Panc1 (cell line): Measurements from ENCODE around the gene SFSWAP. TPM values are rescaled to one million over a fixed set of nuclear protein-coding genes. Genes with fewer than 3 reads are reported as not detected.

Source experiments
- ATAC-seq: fragments of 200-7000 bp; cut with Tn5 transposase; 2 replicates; pipeline ENCODE4 v1.9.1; 2020; ENCODE audit warnings: mild to moderate bottlenecking, moderate library complexity
- BruUV-seq: library from RNA; stranded (reverse); fragments of 400-500 nt; replicated peaks from 2 replicates; lab custom pipeline; 2021; lab: Mats Ljungman, UMichigan
- CTCF ChIA-PET: fragments of 300-600 bp; sonication (Branson Sonifier 250); formaldehyde crosslinking; loops from one replicate; lab custom pipeline; 2022; ENCODE audit warnings: antibody characterized with exemption; lab: Charles Lee
- POLR2A ChIA-PET: fragments of 300-600 bp; sonication (Branson Sonifier 250); formaldehyde crosslinking; loops from one replicate; lab custom pipeline; 2022; ENCODE audit warnings: antibody characterized with exemption; lab: Charles Lee
- DNase-seq: peaks from one replicate; pipeline ENCODE4 v3.0.0-alpha.2; 2010; ENCODE audit warnings: low read depth, low spot score
- H3K27ac ChIP-seq: 2 replicates; pipeline ENCODE4 v1.5.1; 2011; ENCODE audit warnings: mild to moderate bottlenecking, low read length, inconsistent platforms
- H3K27me3 ChIP-seq: fragments of 200-500 bp; sonication (Bioruptor generic); 2 replicates; pipeline ENCODE4 v1.6.0; 2014; ENCODE audit warnings: low read length, inconsistent platforms; ENCODE audit not compliant: control insufficient read depth, insufficient read depth
- H3K36me3 ChIP-seq: fragments of 200-500 bp; sonication (Bioruptor generic); 2 replicates; pipeline ENCODE4 v1.5.1; 2014; ENCODE audit warnings: inconsistent platforms, mild to moderate bottlenecking, low read length, moderate library complexity; ENCODE audit not compliant: control insufficient read depth, insufficient read depth
- H3K4me1 ChIP-seq: 2 replicates; pipeline ENCODE4 v1.5.1; 2011; ENCODE audit warnings: inconsistent platforms, mild to moderate bottlenecking, low read length, moderate library complexity; ENCODE audit not compliant: control insufficient read depth, insufficient read depth
- H3K4me3 ChIP-seq, 2 experiments: 2 replicates each; pipeline ENCODE4 v1.5.1; 2011 to 2012; ENCODE audit warnings: low read depth in 2 of 2, low read length in 2 of 2, mild to moderate bottlenecking in 2 of 2, inconsistent platforms in 1 of 2, moderate library complexity in 1 of 2
- H3K9me3 ChIP-seq: fragments of 200-500 bp; sonication (Bioruptor generic); 2 replicates; pipeline ENCODE4 v1.5.1; 2014; ENCODE audit warnings: low read depth, mild to moderate bottlenecking, inconsistent platforms, low read length, moderate library complexity; ENCODE audit not compliant: control insufficient read depth, insufficient read depth
- POLR2AphosphoS5 ChIP-seq: IDR thresholded peaks from 2 replicates; pipeline ENCODE4 v1.6.1; 2012; ENCODE audit warnings: mild to moderate bottlenecking, low read depth, low read length, moderate library complexity
- SIN3A ChIP-seq: IDR thresholded peaks from 2 replicates; pipeline ENCODE4 v1.6.1; 2012; ENCODE audit warnings: low read depth, mild to moderate bottlenecking, low read length, moderate library complexity, borderline replicate concordance; ENCODE audit not compliant: insufficient read depth
- TCF7L2 ChIP-seq: IDR thresholded peaks from 2 replicates; pipeline ENCODE4 v1.6.1; 2011; ENCODE audit warnings: mild to moderate bottlenecking, low read depth, low read length, inconsistent platforms
- in situ Hi-C: cut with HindIII; loops from 2 replicates; pipeline ENCODE4 v1.10.0; 2016; ENCODE audit warnings: low sequenced_read_pairs, low pct_unique_long_range_greater_than_20kb
- intact Hi-C: fragments of 100-400 bp; cut with micrococcal nuclease; formaldehyde crosslinking; loops from one replicate; pipeline ENCODE4 v1.10.0; 2022; ENCODE audit not compliant: unreplicated experiment
- total RNA-seq: library from RNA; stranded (reverse); gene quantifications from one replicate; pipeline ENCODE4 v1.2.1, GENCODE V29; 2021; ENCODE audit not compliant: unreplicated experiment
- TF ChIP-seq, protein P1 (sequence below): fragments of 450-650 bp; IDR thresholded peaks from 2 replicates; pipeline ENCODE4 v1.5.1; 2017; ENCODE audit warnings: mild to moderate bottlenecking
- TF ChIP-seq, protein P2 (sequence below), 2 experiments: IDR thresholded peaks; 2 replicates each; pipeline ENCODE4 v1.6.1; 2011 to 2012; ENCODE audit warnings: low read depth in 2 of 2, control low read depth in 1 of 2, low read length in 1 of 2, mild to moderate bottlenecking in 1 of 2, moderate library complexity in 1 of 2; ENCODE audit not compliant: insufficient read depth in 1 of 2

The SFSWAP gene
- total RNA-seq, 1 experiment from 2014 or later: 41.6 TPM

DNA sequence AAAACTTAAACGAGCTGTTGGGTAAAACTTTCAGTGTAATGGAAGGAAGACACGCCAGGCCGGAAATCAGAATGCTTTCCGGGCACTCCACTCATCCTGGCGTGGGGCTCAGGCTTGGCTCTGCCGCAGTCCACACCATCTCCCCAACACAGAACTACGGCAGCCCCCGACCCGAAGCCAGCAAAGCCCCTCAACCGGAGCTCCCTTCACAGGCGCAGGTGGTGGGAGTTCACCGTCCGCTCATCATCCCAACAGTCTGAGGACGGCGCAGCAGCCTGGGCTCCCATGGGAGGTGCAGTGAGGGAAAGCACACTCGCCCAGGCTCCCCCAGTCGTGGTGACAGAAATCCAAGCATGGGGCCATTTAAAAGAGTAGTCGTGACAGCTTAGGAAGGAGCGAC, 106.4 kb downstream of the SFSWAP start:
- no peak for DNase-seq
- Histone ChIP-seq H3K36me3 (no peaks in the 10 kb centered on the region), H3K9me3 (no peaks in the 10 kb centered on the region), H3K27ac (no peak overlapping the region), H3K4me3 (no peak overlapping the region), H3K4me1 (no peaks in the 10 kb centered on the region), H3K27me3 (no peaks in the 10 kb centered on the region)
- ChIA-PET CTCF (no interaction called here), POLR2A (no interaction called here)
- ATAC-seq: no peak
- in situ Hi-C loops: no loop called here
- TF ChIP-seq TCF7L2 (no peak), SIN3A (no peak), POLR2AphosphoS5 (no peak)
- TF ChIP-seq, protein P1, sequence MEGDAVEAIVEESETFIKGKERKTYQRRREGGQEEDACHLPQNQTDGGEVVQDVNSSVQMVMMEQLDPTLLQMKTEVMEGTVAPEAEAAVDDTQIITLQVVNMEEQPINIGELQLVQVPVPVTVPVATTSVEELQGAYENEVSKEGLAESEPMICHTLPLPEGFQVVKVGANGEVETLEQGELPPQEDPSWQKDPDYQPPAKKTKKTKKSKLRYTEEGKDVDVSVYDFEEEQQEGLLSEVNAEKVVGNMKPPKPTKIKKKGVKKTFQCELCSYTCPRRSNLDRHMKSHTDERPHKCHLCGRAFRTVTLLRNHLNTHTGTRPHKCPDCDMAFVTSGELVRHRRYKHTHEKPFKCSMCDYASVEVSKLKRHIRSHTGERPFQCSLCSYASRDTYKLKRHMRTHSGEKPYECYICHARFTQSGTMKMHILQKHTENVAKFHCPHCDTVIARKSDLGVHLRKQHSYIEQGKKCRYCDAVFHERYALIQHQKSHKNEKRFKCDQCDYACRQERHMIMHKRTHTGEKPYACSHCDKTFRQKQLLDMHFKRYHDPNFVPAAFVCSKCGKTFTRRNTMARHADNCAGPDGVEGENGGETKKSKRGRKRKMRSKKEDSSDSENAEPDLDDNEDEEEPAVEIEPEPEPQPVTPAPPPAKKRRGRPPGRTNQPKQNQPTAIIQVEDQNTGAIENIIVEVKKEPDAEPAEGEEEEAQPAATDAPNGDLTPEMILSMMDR: no peak
- TF ChIP-seq, protein P2, sequence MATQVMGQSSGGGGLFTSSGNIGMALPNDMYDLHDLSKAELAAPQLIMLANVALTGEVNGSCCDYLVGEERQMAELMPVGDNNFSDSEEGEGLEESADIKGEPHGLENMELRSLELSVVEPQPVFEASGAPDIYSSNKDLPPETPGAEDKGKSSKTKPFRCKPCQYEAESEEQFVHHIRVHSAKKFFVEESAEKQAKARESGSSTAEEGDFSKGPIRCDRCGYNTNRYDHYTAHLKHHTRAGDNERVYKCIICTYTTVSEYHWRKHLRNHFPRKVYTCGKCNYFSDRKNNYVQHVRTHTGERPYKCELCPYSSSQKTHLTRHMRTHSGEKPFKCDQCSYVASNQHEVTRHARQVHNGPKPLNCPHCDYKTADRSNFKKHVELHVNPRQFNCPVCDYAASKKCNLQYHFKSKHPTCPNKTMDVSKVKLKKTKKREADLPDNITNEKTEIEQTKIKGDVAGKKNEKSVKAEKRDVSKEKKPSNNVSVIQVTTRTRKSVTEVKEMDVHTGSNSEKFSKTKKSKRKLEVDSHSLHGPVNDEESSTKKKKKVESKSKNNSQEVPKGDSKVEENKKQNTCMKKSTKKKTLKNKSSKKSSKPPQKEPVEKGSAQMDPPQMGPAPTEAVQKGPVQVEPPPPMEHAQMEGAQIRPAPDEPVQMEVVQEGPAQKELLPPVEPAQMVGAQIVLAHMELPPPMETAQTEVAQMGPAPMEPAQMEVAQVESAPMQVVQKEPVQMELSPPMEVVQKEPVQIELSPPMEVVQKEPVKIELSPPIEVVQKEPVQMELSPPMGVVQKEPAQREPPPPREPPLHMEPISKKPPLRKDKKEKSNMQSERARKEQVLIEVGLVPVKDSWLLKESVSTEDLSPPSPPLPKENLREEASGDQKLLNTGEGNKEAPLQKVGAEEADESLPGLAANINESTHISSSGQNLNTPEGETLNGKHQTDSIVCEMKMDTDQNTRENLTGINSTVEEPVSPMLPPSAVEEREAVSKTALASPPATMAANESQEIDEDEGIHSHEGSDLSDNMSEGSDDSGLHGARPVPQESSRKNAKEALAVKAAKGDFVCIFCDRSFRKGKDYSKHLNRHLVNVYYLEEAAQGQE (IDR thresholded peaks at IDR 0.05; ENCODE audit: insufficient read depth in 1 of 2, low read depth in 2 of 2, low read length in 1 of 2): no peak
- intact Hi-C loops: loop anchor here (10.0 kb wide), 1 partner anchor 722 kb away; no protein-coding TSS in a partner anchor
- no TSS peak for BruUV-seq

- BruUV-seq: no TSS peak
- ATAC-seq: no peak
- no peak overlapping the region for H3K27ac ChIP-seq
- in situ Hi-C loops (no loop called here), intact Hi-C loops (loop anchor here (10.0 kb wide), 1 partner anchor 724 kb away; no protein-coding TSS in a partner anchor)
- H3K4me1 ChIP-seq: no peaks in the 10 kb centered on the region
- POLR2A ChIA-PET: no interaction called here
- H3K9me3 ChIP-seq: no peaks in the 10 kb centered on the region
- CTCF ChIA-PET: no interaction called here
- TF ChIP-seq, protein P2 (IDR thresholded peaks at IDR 0.05; ENCODE audit: insufficient read depth in 1 of 2, low read depth in 2 of 2, low read length in 1 of 2): no peak
- no peak for TF ChIP-seq POLR2AphosphoS5
- TF ChIP-seq TCF7L2: no peak
- no peaks in the 10 kb centered on the region for H3K27me3 ChIP-seq
- no peak overlapping the region for H3K4me3 ChIP-seq
- DNase-seq: no peak
- H3K36me3 ChIP-seq: no peaks in the 10 kb centered on the region
Observed at GRCh38 chr12:131818821-131819585, 108.1 kb downstream of the SFSWAP start.
